HEK293 (cell line): ENCODE data around the gene HMGCS1.

Experiments
- CTCF ChIA-PET: fragments of 350-600 bp; formaldehyde crosslinking; extraction: SDS; loops from one replicate; lab custom pipeline; 2021; ENCODE audit warnings: antibody characterized with exemption; lab: Yijun Ruan, JAX
- POLR2A ChIA-PET: fragments of 300-600 bp; formaldehyde crosslinking; extraction: SDS; loops from one replicate; lab custom pipeline; 2020; ENCODE audit warnings: antibody characterized with exemption, inconsistent platforms; lab: Yijun Ruan, JAX
- H3K27ac ChIP-seq: fragments of 200-500 bp; sonication (Bioruptor generic); 2 replicates; pipeline ENCODE4 v1.5.1; 2014; ENCODE audit warnings: low read depth, low read length, control low read depth, inconsistent platforms; ENCODE audit errors: extremely low read depth
- H3K36me3 ChIP-seq, 2 experiments: fragments of 200-500 bp in 1 of 2; sonication (Bioruptor generic) in 1 of 2; 1 replicate in 1 of 2; 2 replicates in 1 of 2; pipeline ENCODE4 v1.5.1; 2014 to 2017; ENCODE audit warnings: inconsistent platforms in 2 of 2, low read length in 2 of 2; ENCODE audit not compliant: control insufficient read depth in 2 of 2, insufficient read depth in 1 of 2
- H3K4me1 ChIP-seq: fragments of 200-500 bp; sonication (Bioruptor generic); 2 replicates; pipeline ENCODE4 v1.5.1; 2014; ENCODE audit warnings: mild to moderate bottlenecking, low read length, inconsistent platforms; ENCODE audit not compliant: control insufficient read depth, insufficient read depth
- H3K4me3 ChIP-seq: 2 replicates; pipeline ENCODE4 v1.5.1; 2011; ENCODE audit warnings: low read depth, mild to moderate bottlenecking, control low read depth, low read length, moderate library complexity
- H3K9me3 ChIP-seq: fragments of 200-500 bp; sonication (Bioruptor generic); 2 replicates; pipeline ENCODE4 v1.5.1; 2014; ENCODE audit warnings: low read depth, low read length, inconsistent platforms; ENCODE audit not compliant: control insufficient read depth, insufficient read depth
- MZF1 ChIP-seq: fragments of 450-650 bp; formaldehyde crosslinking; IDR thresholded peaks from 2 replicates; pipeline ENCODE4 v1.5.1; 2017; ENCODE audit warnings: missing biosample characterization, missing genetic modification characterization, borderline replicate concordance
- ZBTB17 ChIP-seq: fragments of 450-650 bp; formaldehyde crosslinking; IDR thresholded peaks from 2 replicates; pipeline ENCODE4 v1.5.1; 2016; ENCODE audit warnings: missing biosample characterization, missing genetic modification characterization
- ZFHX2 ChIP-seq: fragments of 450-650 bp; formaldehyde crosslinking; conservative IDR thresholded peaks from 2 replicates; pipeline ENCODE4 v1.5.1; 2016; ENCODE audit warnings: missing biosample characterization, missing genetic modification characterization
- ZNF146 ChIP-seq: fragments of 450-650 bp; formaldehyde crosslinking; IDR thresholded peaks from 2 replicates; pipeline ENCODE4 v1.5.1; 2016; ENCODE audit warnings: missing biosample characterization, missing genetic modification characterization
- ZNF157 ChIP-seq: fragments of 450-650 bp; formaldehyde crosslinking; IDR thresholded peaks from 2 replicates; pipeline ENCODE4 v1.5.1; 2016; ENCODE audit warnings: missing biosample characterization, missing genetic modification characterization
- ZNF302 ChIP-seq: fragments of 450-650 bp; formaldehyde crosslinking; IDR thresholded peaks from 2 replicates; pipeline ENCODE4 v1.5.1; 2016; ENCODE audit warnings: missing biosample characterization, missing genetic modification characterization, low read depth
- ZNF501 ChIP-seq: fragments of 450-650 bp; formaldehyde crosslinking; IDR thresholded peaks from 2 replicates; pipeline ENCODE4 v1.5.1; 2016; ENCODE audit warnings: missing biosample characterization, missing genetic modification characterization
- ZNF510 ChIP-seq: fragments of 450-650 bp; formaldehyde crosslinking; IDR thresholded peaks from 2 replicates; pipeline ENCODE4 v1.5.1; 2018; ENCODE audit warnings: mild to moderate bottlenecking, missing genetic modification characterization, missing biosample characterization; ENCODE audit not compliant: insufficient replicate concordance
- ZNF548 ChIP-seq: fragments of 450-650 bp; formaldehyde crosslinking; IDR thresholded peaks from 2 replicates; pipeline ENCODE4 v1.5.1; 2016; ENCODE audit warnings: missing biosample characterization, missing genetic modification characterization
- ZNF621 ChIP-seq: fragments of 450-650 bp; formaldehyde crosslinking; IDR thresholded peaks from 2 replicates; pipeline ENCODE4 v1.5.1; 2017; ENCODE audit warnings: missing biosample characterization, missing genetic modification characterization
- TF ChIP-seq, protein P1 (sequence below): fragments of 450-650 bp; formaldehyde crosslinking; IDR thresholded peaks from 2 replicates; pipeline ENCODE4 v1.5.1; 2016; ENCODE audit warnings: missing biosample characterization, missing genetic modification characterization
- TF ChIP-seq, protein P2 (sequence below): fragments of 450-650 bp; formaldehyde crosslinking; IDR thresholded peaks from 2 replicates; pipeline ENCODE4 v1.5.1; 2016; ENCODE audit warnings: missing biosample characterization, missing genetic modification characterization
- TF ChIP-seq, protein P3 (sequence below): fragments of 450-650 bp; formaldehyde crosslinking; IDR thresholded peaks from 2 replicates; pipeline ENCODE4 v1.5.0; 2017; ENCODE audit warnings: missing biosample characterization, missing genetic modification characterization, borderline replicate concordance
- TF ChIP-seq, protein P4 (sequence below): fragments of 450-650 bp; formaldehyde crosslinking; IDR thresholded peaks from 2 replicates; pipeline ENCODE4 v1.5.1; 2017; ENCODE audit warnings: missing biosample characterization, missing genetic modification characterization
- TF ChIP-seq, protein P5 (sequence below): fragments of 450-650 bp; formaldehyde crosslinking; IDR thresholded peaks from 2 replicates; pipeline ENCODE4 v1.5.1; 2016; ENCODE audit warnings: missing biosample characterization, missing genetic modification characterization

The HMGCS1 gene

DNA sequence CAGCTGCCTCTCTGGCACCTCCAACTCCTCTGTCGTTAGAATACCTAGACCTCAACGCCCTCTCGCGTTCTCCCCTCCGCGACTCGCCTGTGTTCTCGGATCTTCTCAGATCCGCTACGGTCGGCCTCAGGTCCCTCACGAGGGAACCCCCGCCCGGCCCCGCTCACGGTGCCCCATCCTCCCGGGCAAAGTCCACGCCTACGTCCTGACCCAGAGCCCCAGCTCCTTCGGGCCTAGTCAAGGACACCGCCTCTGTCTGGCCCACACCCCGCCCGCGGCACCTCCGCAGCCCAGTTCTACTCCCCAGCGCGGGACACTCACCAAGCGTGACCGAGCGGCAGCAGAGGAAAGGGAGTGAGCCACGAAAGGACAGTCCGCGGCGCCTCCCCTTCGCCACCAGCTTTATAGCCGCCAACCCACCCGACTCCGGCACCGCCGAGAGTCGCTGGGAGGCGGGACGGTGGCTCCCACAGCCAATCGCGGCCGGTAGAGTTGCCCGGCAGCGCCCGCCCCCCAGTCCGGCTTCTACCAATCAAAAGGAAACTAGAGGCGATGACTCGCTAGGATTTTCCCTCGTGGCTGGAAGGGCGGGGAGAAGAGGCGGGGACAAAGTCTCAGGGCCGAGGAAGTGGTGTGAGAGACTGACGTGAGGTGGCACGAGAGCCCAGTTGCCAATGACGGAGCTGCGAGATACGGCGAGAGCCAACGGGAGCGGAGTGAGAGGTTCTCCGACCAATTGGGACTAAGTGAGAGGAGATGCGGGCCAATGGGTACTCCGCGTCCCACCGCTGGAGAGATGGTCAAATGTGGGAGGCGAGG, at the start of gene HMGCS1 (continued):
- TF ChIP-seq, protein P1, sequence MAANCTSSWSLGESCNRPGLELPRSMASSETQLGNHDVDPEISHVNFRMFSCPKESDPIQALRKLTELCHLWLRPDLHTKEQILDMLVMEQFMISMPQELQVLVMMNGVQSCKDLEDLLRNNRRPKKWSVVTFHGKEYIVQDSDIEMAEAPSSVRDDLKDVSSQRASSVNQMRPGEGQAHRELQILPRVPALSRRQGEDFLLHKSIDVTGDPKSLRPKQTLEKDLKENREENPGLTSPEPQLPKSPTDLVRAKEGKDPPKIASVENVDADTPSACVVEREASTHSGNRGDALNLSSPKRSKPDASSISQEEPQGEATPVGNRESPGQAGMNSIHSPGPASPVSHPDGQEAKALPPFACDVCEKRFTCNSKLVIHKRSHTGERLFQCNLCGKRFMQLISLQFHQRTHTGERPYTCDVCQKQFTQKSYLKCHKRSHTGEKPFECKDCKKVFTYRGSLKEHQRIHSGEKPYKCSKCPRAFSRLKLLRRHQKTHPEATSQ (tag by site-specific recombination): peak; percentile 86; the same call in 1 of the 2 replicates
- no peak for TF ChIP-seq ZNF510
- TF ChIP-seq ZNF501: peak; percentile 95
- TF ChIP-seq ZNF157 (tag by site-specific recombination): no peak

DNA sequence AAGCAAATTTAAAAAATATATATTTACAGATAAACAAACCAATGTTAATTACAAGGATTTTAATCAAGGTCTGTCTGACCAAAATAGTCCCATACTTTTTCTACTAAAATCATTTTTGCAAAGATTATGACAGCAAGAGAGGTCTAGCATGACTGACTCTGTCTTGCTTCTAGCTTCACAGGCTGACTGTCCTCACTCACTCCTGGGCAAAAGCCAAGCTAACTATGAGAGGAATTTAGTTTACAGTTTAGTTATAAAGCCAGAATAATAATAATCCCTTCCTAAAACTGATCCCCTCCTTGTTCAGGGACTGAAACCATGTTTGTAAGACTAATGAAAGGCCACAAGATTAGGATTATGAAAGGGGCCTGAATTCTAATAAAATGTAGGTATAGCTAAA, 45.5 kb upstream of the HMGCS1 start:
- CTCF ChIA-PET: interaction anchor here (0.5 to 1.2 kb wide), 2 partner anchors 31 to 542 kb away, joined by 3 to 5 read pairs; no protein-coding TSS in a partner anchor
- Histone ChIP-seq H3K27ac (no peak overlapping the region), H3K4me3 (no peak overlapping the region), H3K4me1 (no peaks in the 10 kb centered on the region), H3K36me3 (no peaks in the 10 kb centered on the region), H3K9me3 (no peaks in the 10 kb centered on the region)
- POLR2A ChIA-PET: no interaction called here
- TF ChIP-seq ZNF302 (tag by site-specific recombination) (no peak), ZNF621 (tag by site-specific recombination) (no peak)

DNA sequence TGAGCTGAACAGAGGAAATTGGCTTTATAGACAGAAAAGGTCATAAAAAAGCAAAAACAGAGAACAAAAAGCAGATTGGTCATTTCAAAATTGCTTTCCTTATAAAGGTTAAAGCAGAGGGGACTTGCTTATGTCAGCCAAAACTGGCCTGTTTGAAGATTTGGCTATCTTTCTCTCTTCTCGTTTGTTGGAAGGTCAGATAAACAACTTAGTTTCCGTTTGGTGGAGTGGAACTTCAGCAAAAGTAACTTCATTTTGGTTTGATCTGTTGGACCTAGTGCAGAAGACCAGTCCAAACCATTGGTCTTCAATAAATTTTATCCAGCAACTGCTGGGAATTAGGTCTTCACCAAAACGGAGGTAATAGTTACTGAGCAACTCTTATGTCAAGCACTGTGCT, 45.1 kb upstream of the HMGCS1 start:
- H3K36me3 ChIP-seq: no peaks in the 10 kb centered on the region
- no peak overlapping the region for H3K4me3 ChIP-seq
- no peaks in the 10 kb centered on the region for H3K4me1 ChIP-seq
- no peaks in the 10 kb centered on the region for H3K9me3 ChIP-seq
- POLR2A ChIA-PET: no interaction called here
- CTCF ChIA-PET: interaction anchor here (1.2 kb wide), 1 partner anchor 31 kb away, joined by 5 read pairs; no protein-coding TSS in a partner anchor
- TF ChIP-seq ZBTB17 (tag by site-specific recombination): no peak
- TF ChIP-seq MZF1 (tag by site-specific recombination): no peak
- TF ChIP-seq ZNF146: no peak
- TF ChIP-seq, protein P2, sequence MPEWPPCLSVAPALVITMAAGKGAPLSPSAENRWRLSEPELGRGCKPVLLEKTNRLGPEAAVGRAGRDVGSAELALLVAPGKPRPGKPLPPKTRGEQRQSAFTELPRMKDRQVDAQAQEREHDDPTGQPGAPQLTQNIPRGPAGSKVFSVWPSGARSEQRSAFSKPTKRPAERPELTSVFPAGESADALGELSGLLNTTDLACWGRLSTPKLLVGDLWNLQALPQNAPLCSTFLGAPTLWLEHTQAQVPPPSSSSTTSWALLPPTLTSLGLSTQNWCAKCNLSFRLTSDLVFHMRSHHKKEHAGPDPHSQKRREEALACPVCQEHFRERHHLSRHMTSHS (tag by site-specific recombination): no peak
- TF ChIP-seq ZFHX2 (tag by site-specific recombination): no peak
- TF ChIP-seq, protein P3, sequence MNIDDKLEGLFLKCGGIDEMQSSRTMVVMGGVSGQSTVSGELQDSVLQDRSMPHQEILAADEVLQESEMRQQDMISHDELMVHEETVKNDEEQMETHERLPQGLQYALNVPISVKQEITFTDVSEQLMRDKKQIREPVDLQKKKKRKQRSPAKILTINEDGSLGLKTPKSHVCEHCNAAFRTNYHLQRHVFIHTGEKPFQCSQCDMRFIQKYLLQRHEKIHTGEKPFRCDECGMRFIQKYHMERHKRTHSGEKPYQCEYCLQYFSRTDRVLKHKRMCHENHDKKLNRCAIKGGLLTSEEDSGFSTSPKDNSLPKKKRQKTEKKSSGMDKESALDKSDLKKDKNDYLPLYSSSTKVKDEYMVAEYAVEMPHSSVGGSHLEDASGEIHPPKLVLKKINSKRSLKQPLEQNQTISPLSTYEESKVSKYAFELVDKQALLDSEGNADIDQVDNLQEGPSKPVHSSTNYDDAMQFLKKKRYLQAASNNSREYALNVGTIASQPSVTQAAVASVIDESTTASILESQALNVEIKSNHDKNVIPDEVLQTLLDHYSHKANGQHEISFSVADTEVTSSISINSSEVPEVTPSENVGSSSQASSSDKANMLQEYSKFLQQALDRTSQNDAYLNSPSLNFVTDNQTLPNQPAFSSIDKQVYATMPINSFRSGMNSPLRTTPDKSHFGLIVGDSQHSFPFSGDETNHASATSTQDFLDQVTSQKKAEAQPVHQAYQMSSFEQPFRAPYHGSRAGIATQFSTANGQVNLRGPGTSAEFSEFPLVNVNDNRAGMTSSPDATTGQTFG (tag by site-specific recombination): no peak
- no peak for TF ChIP-seq ZNF548 (tag by site-specific recombination)
- TF ChIP-seq, protein P4, sequence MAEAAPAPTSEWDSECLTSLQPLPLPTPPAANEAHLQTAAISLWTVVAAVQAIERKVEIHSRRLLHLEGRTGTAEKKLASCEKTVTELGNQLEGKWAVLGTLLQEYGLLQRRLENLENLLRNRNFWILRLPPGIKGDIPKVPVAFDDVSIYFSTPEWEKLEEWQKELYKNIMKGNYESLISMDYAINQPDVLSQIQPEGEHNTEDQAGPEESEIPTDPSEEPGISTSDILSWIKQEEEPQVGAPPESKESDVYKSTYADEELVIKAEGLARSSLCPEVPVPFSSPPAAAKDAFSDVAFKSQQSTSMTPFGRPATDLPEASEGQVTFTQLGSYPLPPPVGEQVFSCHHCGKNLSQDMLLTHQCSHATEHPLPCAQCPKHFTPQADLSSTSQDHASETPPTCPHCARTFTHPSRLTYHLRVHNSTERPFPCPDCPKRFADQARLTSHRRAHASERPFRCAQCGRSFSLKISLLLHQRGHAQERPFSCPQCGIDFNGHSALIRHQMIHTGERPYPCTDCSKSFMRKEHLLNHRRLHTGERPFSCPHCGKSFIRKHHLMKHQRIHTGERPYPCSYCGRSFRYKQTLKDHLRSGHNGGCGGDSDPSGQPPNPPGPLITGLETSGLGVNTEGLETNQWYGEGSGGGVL (tag by site-specific recombination): no peak
- TF ChIP-seq, protein P5, sequence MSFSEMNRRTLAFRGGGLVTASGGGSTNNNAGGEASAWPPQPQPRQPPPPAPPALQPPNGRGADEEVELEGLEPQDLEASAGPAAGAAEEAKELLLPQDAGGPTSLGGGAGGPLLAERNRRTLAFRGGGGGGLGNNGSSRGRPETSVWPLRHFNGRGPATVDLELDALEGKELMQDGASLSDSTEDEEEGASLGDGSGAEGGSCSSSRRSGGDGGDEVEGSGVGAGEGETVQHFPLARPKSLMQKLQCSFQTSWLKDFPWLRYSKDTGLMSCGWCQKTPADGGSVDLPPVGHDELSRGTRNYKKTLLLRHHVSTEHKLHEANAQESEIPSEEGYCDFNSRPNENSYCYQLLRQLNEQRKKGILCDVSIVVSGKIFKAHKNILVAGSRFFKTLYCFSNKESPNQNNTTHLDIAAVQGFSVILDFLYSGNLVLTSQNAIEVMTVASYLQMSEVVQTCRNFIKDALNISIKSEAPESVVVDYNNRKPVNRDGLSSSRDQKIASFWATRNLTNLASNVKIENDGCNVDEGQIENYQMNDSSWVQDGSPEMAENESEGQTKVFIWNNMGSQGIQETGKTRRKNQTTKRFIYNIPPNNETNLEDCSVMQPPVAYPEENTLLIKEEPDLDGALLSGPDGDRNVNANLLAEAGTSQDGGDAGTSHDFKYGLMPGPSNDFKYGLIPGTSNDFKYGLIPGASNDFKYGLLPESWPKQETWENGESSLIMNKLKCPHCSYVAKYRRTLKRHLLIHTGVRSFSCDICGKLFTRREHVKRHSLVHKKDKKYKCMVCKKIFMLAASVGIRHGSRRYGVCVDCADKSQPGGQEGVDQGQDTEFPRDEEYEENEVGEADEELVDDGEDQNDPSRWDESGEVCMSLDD (tag by site-specific recombination): no peak
- H3K27ac ChIP-seq: no peak overlapping the region
